Gastroesophageal sphincter (tissue), 4 donors: ENCODE data around the gene CAD. TPM values are rescaled to one million over a fixed set of nuclear protein-coding genes. Genes with fewer than 3 reads are reported as not detected.

Source experiments
- ATAC-seq: fragments of 150-250 bp; one replicate; pipeline ENCODE4 v1.9.1; 2016; ENCODE audit warnings: mild to moderate bottlenecking, moderate library complexity
- H3K27ac ChIP-seq, 4 donors: fragments of 200-600 bp; sonication (generic) in 3 of 4; 1 replicate in 3 of 4; 2 replicates in 1 of 4; pipeline ENCODE4 v1.5.1; 2016 to 2019
- H3K27me3 ChIP-seq: fragments of 200-600 bp; sonication (generic); one replicate; pipeline ENCODE4 v1.5.1; 2019
- H3K36me3 ChIP-seq, 2 donors: fragments of 200-600 bp; sonication (generic); one replicate each; pipeline ENCODE4 v1.5.1; 2019; ENCODE audit warnings: control low read depth in 1 of 2
- H3K4me1 ChIP-seq, 3 donors: fragments of 200-600 bp; sonication (generic); 1 replicate in 2 of 3; 2 replicates in 1 of 3; pipeline ENCODE4 v1.5.1; 2016 to 2019; ENCODE audit warnings: control low read depth in 2 of 3
- H3K4me3 ChIP-seq, 2 donors: fragments of 200-600 bp; sonication (generic); one replicate each; pipeline ENCODE4 v1.5.1; 2019; ENCODE audit warnings: mild to moderate bottlenecking in 1 of 2, moderate library complexity in 1 of 2
- H3K9me3 ChIP-seq, 3 donors: fragments of 200-600 bp; sonication (generic); one replicate each; pipeline ENCODE4 v1.5.1; 2017 to 2019; ENCODE audit warnings: control low read depth in 2 of 3
- EP300 ChIP-seq: sonication (generic); formaldehyde crosslinking; IDR thresholded peaks from one replicate; pipeline ENCODE4 v1.6.1; 2017; ENCODE audit warnings: antibody characterized with exemption, mild to moderate bottlenecking
- POLR2A ChIP-seq, 2 donors: fragments of 450-650 bp; IDR thresholded peaks; one replicate each; pipeline ENCODE4 v1.6.1; 2017; ENCODE audit warnings: antibody characterized with exemption in 2 of 2, mild to moderate bottlenecking in 2 of 2, moderate library complexity in 1 of 2
- POLR2AphosphoS5 ChIP-seq: sonication (generic); formaldehyde crosslinking; IDR thresholded peaks from one replicate; pipeline ENCODE4 v1.6.1; 2017; ENCODE audit warnings: antibody characterized with exemption
- WGBS, 2 donors: methylation state at CpG; one replicate each; pipeline ENCODE4 v1.1.5; 2018; ENCODE audit warnings: low coverage in 1 of 2; 5-methylcytosine and 5-hydroxymethylcytosine counted together
- total RNA-seq, 4 donors: library from RNA; depleted of rRNA; stranded (reverse); fragments of >200 nt; gene quantifications; one replicate each; pipeline ENCODE4 v1.1.0, GENCODE V29; 2016
- TF ChIP-seq, protein P1 (sequence below), 4 experiments: fragments of 200-600 bp in 2 of 4; fragments of 450-650 bp in 2 of 4; sonication (generic) in 1 of 4; IDR thresholded peaks; one replicate each; pipeline ENCODE4 v1.5.1; 2017 to 2019; ENCODE audit warnings: antibody characterized with exemption in 4 of 4, mild to moderate bottlenecking in 2 of 4, moderate library complexity in 2 of 4

The CAD gene
- total RNA-seq, 4 donors from 2014 or later, result 12.1 to 23.3 (median 16.3) TPM

DNA sequence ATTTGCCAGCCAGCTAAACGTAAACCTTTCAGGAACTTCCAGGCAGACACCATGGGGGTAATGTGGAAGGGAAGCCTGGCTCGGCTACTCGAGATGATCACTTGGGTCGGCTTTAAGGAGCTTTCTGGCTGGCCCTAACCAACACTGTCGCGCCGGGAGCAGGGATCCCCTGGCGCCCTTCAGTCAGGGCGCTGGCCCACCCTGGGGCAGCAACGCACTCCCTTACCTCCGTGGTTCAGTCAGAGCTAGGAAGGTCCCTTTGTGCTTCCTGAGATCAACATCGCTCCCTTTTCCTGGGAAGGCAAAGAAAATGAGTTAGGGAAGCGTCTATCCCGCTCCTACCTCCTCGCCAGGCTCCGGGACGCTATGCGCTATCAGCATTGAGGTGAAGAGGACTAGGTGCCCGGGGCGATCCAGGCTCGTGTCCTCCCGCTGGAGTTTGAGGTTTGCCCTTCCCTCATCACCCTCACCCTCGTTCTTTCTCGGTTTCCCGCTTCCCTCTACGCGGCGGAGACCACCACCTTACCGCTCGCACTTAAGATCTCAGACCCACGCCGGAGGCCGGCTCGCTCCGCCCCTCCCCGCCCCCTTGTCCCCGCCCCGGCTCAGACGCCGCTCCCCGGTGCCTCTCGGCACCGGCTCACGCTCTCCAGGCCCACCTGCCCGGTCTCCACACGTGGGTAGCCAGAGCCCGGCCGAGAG is 5.8 kb upstream of the CAD start:
- H3K4me3 ChIP-seq, result peak overlapping the region; percentile 78
- WGBS, 2 donors, result 0 to 4% methylated on average over 12 to 16 of the region's 48 CpGs
- no peak for TF ChIP-seq POLR2A (IDR thresholded peaks at IDR 0.05)
- no peak for TF ChIP-seq POLR2AphosphoS5
- TF ChIP-seq, protein P1, sequence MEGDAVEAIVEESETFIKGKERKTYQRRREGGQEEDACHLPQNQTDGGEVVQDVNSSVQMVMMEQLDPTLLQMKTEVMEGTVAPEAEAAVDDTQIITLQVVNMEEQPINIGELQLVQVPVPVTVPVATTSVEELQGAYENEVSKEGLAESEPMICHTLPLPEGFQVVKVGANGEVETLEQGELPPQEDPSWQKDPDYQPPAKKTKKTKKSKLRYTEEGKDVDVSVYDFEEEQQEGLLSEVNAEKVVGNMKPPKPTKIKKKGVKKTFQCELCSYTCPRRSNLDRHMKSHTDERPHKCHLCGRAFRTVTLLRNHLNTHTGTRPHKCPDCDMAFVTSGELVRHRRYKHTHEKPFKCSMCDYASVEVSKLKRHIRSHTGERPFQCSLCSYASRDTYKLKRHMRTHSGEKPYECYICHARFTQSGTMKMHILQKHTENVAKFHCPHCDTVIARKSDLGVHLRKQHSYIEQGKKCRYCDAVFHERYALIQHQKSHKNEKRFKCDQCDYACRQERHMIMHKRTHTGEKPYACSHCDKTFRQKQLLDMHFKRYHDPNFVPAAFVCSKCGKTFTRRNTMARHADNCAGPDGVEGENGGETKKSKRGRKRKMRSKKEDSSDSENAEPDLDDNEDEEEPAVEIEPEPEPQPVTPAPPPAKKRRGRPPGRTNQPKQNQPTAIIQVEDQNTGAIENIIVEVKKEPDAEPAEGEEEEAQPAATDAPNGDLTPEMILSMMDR (IDR thresholded peaks at IDR 0.05), result no peak
- TF ChIP-seq EP300, result no peak
- no peaks in the 10 kb centered on the region for H3K9me3 ChIP-seq
- ATAC-seq, result peak; percentile 4
- H3K36me3 ChIP-seq, result peaks cover 0 to 38% of the 10 kb centered on the region in 2 donors
- H3K4me1 ChIP-seq, result peaks cover 4 to 29% (median 9%) of the 10 kb centered on the region in 3 donors
- H3K27ac ChIP-seq, result peak overlapping the region; percentile 89 to 97 (median 92)
- H3K27me3 ChIP-seq, result no peaks in the 10 kb centered on the region

DNA sequence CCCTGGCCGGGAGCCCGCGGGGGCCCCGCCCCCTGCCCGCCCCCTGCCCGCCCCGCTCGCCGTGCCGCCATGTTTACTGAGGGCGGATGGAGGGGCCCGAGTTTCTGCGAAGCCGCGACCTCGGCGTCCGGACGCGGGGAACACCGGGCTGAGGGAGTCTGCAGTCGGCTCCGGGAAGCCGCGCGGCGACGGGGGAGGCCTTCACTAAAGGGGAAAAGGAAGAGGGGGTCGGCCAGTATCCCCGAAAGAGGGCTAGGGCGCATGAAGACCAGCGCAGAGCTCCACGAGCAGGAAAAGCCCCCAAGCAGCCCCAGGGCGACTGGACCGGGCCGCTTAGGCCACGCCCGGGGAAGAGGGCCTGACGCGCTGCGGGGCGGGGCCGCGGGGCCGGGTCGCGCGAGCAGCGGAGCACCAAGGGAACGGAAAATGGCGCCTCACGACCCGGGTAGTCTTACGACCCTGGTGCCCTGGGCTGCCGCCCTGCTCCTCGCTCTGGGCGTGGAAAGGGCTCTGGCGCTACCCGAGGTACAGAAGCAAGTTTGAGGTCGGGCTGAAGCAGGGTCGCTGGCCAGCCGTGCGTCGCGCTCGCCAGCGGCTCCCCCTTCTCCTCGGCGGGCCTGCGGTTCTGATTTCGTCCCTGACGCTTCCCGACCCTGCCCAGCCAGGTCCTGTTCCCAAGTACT is 5.1 kb upstream of the CAD start, which contains the start of the genes ATRAID and SLC5A6:
TSS of gene ATRAID (plus strand) at position 99 of the 683 bp plus-strand sequence. CDS start at position 427, 328 bp downstream.
TSS of gene SLC5A6 (minus strand) at position 326 of the 683 bp plus-strand sequence. CDS start 4,618 bp downstream, outside the sequence.
- ATAC-seq, result peak; percentile 98
- H3K4me3 ChIP-seq, result peak within 1 kb of the TSS; percentile 78
- no peaks in the 10 kb centered on the region for H3K27me3 ChIP-seq
- peak within 1 kb of the TSS; percentile 89 to 97 (median 92) for H3K27ac ChIP-seq
- peaks cover 0 to 31% of the 10 kb centered on the region in 2 donors for H3K36me3 ChIP-seq
- peak; percentile 77 to 83 for TF ChIP-seq POLR2A (IDR thresholded peaks at IDR 0.05)
- peak; percentile 68 for TF ChIP-seq POLR2AphosphoS5
- TF ChIP-seq EP300, result no peak
- TF ChIP-seq, protein P1 (IDR thresholded peaks at IDR 0.05), result peak in 1 of 4 experiments; percentile 15
- WGBS, 2 donors, result 0 to 3% methylated on average over 5 to 8 of the region's 73 CpGs
- no peaks in the 10 kb centered on the region for H3K9me3 ChIP-seq
- peaks cover 4 to 36% (median 9%) of the 10 kb centered on the region in 3 donors for H3K4me1 ChIP-seq

DNA sequence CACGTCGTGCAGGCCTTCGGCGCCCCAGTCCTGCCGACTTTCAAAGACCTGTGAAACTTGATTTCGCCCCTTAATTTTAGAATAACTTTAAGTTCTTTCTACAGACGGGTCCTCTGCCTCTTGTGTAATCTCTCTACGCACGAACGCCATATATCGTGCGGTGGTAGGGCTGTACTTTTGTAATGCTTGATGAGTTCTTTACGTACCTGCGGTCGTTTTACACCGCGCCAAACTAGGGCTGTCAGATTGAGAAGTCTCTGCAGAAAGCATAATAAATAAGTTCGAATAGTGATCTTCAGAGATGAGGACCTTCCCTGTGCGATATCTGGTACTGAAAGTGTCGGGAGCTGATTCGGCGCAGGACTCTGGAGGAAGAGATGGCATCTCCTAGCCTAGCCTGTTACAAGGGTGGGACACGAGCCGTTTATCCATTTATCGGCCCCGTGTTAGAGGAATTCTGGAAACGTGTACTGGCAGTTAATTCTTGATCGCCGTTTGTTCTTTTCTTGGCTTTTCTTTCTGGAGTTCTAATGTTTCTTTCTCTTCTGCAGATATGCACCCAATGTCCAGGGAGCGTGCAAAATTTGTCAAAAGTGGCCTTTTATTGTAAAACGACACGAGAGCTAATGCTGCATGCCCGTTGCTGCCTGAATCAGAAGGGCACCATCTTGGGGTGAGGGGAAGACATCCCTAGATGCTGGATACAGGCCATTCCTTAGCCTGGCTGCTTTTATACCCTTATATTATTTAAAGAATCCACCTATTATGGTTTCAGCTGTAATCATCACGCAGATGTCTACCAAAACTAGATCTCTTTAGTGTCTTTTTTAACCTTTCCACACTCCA is 4.3 kb upstream of the CAD start:
- Histone ChIP-seq H3K27ac (peak overlapping the region; percentile 89 to 97 (median 92)), H3K27me3 (no peaks in the 10 kb centered on the region), H3K4me1 (peaks cover 4 to 40% (median 12%) of the 10 kb centered on the region in 3 donors), H3K9me3 (no peaks in the 10 kb centered on the region), H3K36me3 (peaks cover 0 to 23% of the 10 kb centered on the region in 2 donors), H3K4me3 (peak overlapping the region; percentile 78)
- TF ChIP-seq EP300, result no peak
- TF ChIP-seq, protein P1 (IDR thresholded peaks at IDR 0.05), result no peak
- TF ChIP-seq POLR2AphosphoS5, result no peak
- no peak for TF ChIP-seq POLR2A (IDR thresholded peaks at IDR 0.05)
- 8 to 12% methylated on average over 23 to 29 of the region's 34 CpGs for WGBS, 2 donors
- peak; percentile 25 for ATAC-seq

DNA sequence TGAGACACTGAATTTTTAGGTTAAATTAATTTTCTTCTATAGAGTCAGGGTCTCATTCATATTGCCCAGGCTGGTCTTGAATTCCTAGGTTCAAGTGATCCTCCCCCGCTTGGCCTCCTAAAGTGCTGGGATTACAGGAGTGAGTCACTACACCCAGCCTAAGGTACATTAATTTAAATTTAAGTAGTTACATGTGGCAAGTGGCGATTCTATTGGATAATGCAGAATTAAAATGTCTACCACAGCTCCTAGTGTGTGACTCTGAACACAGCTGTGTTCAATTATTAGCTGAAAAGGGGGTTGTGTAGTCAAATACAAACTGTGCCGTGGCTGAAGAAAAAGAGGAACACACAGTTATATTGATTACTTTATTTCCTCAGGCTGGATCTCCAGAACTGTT is 2.2 kb upstream of the CAD start:
- 74 to 80% methylated on average over 1 to 3 of the region's 3 CpGs for WGBS, 2 donors
- no peak overlapping the region for H3K4me3 ChIP-seq
- no peak overlapping the region for H3K27ac ChIP-seq
- H3K9me3 ChIP-seq, result no peaks in the 10 kb centered on the region
- TF ChIP-seq EP300 (no peak), POLR2AphosphoS5 (no peak), POLR2A (IDR thresholded peaks at IDR 0.05) (no peak)
- TF ChIP-seq, protein P1 (IDR thresholded peaks at IDR 0.05), result no peak
- H3K36me3 ChIP-seq, result peaks cover 0 to 14% of the 10 kb centered on the region in 2 donors
- ATAC-seq, result no peak
- H3K27me3 ChIP-seq, result no peaks in the 10 kb centered on the region
- H3K4me1 ChIP-seq, result peaks cover 4 to 46% (median 16%) of the 10 kb centered on the region in 3 donors
